K562 (cell line): ENCODE measurements around the gene EML3. TPM values are rescaled to one million over a fixed set of nuclear protein-coding genes. Genes with fewer than 3 reads are reported as not detected.

ENCODE experiments used
- ELF4 ChIP-seq: fragments of 450-650 bp; formaldehyde crosslinking; IDR thresholded peaks from 2 replicates; pipeline ENCODE4 v1.4.0; 2022; ENCODE audit warnings: missing genetic modification characterization
- EP300 ChIP-seq: IDR thresholded peaks from 2 replicates; pipeline ENCODE4 v1.6.1; 2012; ENCODE audit warnings: low read length, improper control_type of control experiment
- FOS ChIP-seq: IDR thresholded peaks from 3 replicates; pipeline ENCODE4 v1.6.1; 2011; ENCODE audit not compliant: insufficient read length; ENCODE audit errors: extremely low read depth
- FOXJ3 ChIP-seq: sonication (generic); formaldehyde crosslinking; IDR thresholded peaks from 2 replicates; pipeline ENCODE4 v1.4.0; 2020; ENCODE audit warnings: mild to moderate bottlenecking, missing genetic modification reagents
- HBP1 ChIP-seq: fragments of 450-650 bp; formaldehyde crosslinking; IDR thresholded peaks from 2 replicates; pipeline ENCODE4 v1.4.0; 2022; ENCODE audit warnings: missing genetic modification characterization
- HMG20A ChIP-seq: fragments of 450-650 bp; formaldehyde crosslinking; conservative IDR thresholded peaks from 2 replicates; pipeline ENCODE4 v1.4.0; 2020; ENCODE audit warnings: mild to moderate bottlenecking, mixed read lengths
- ILK ChIP-seq: fragments of 450-650 bp; IDR thresholded peaks from 2 replicates; pipeline ENCODE4 v1.6.1; 2016; ENCODE audit warnings: missing genetic modification characterization, low read depth, mild to moderate bottlenecking, missing compliant biosample characterization, moderate library complexity, borderline replicate concordance
- KDM2B ChIP-seq: fragments of 250-450 bp; sonication (Bioruptor Pico); IDR thresholded peaks from 2 replicates; pipeline ENCODE4 v1.8.0; 2021; ENCODE audit warnings: mild to moderate bottlenecking, moderate library complexity
- MAZ ChIP-seq, 2 experiments: fragments of 450-650 bp in 1 of 2; sonication (generic) in 1 of 2; formaldehyde crosslinking; IDR thresholded peaks in 1 of 2; conservative IDR thresholded peaks in 1 of 2; 2 replicates each; pipeline versions ENCODE4 v1.4.0 to v1.5.0; 2020; ENCODE audit warnings: mild to moderate bottlenecking in 1 of 2, missing genetic modification reagents in 1 of 2
- MBD1 ChIP-seq: fragments of 250-450 bp; sonication (Bioruptor Pico); IDR thresholded peaks from 2 replicates; pipeline ENCODE4 v1.8.0; 2022; ENCODE audit warnings: inconsistent platforms
- MCM2 ChIP-seq: fragments of 450-650 bp; IDR thresholded peaks from 2 replicates; pipeline ENCODE4 v1.6.1; 2017; ENCODE audit warnings: low read depth, mild to moderate bottlenecking
- MED1 ChIP-seq: sonication (generic); formaldehyde crosslinking; IDR thresholded peaks from 2 replicates; pipeline ENCODE4 v1.8.1; 2023; ENCODE audit warnings: missing genetic modification reagents, borderline replicate concordance
- MTA1 ChIP-seq: fragments of 450-650 bp; IDR thresholded peaks from 2 replicates; pipeline ENCODE4 v1.6.1; 2017; ENCODE audit warnings: borderline replicate concordance
- PHB2 ChIP-seq: fragments of 450-650 bp; IDR thresholded peaks from 2 replicates; pipeline ENCODE4 v1.6.1; 2017; ENCODE audit warnings: low read depth
- RFX7 ChIP-seq: fragments of 250-450 bp; sonication (Bioruptor Pico); IDR thresholded peaks from 2 replicates; pipeline ENCODE4 v1.5.1; 2021; ENCODE audit warnings: mild to moderate bottlenecking
- TARDBP ChIP-seq: fragments of 450-650 bp; IDR thresholded peaks from 2 replicates; pipeline ENCODE4 v1.6.1; 2016
- TRIM28 ChIP-seq: fragments of 450-650 bp; IDR thresholded peaks from 2 replicates; pipeline ENCODE4 v1.6.1; 2017
- ZNF507 ChIP-seq: conservative IDR thresholded peaks from 2 replicates; pipeline ENCODE4 v1.6.1; 2017; ENCODE audit warnings: missing genetic modification characterization, missing compliant biosample characterization
- ZNF717 ChIP-seq: fragments of 250-450 bp; sonication (Bioruptor Pico); IDR thresholded peaks from 2 replicates; pipeline ENCODE4 v1.5.0; 2021
- polyA plus RNA-seq, 8 experiments: library from polyadenylated mRNA; depleted of rRNA in 4 of 8; stranded (reverse) in 5 of 8; unstranded in 3 of 8; fragments of >200 nt; fragmentation: Nextera tagmentation in 2 of 8; fragmentation: Illumina TruSeq in 1 of 8; extraction: Ambion mirVana in 2 of 8; extraction: Trizol in 1 of 8; gene quantifications; 2 replicates each; pipeline versions ENCODE4 v1.2.1 to v1.2.3, GENCODE V29; 2011 to 2014; ENCODE audit warnings: inconsistent platforms in 1 of 8, missing spikeins in 1 of 8
- total RNA-seq, 7 experiments: library from RNA; depleted of rRNA in 6 of 7; stranded (reverse); fragments of >200 nt in 6 of 7; fragmentation: Illumina TruSeq in 2 of 7; extraction: Trizol in 2 of 7; gene quantifications; 2 replicates each; pipeline versions ENCODE4 v1.2.1 to v1.2.3, GENCODE V29; 2011 to 2021; ENCODE audit warnings: low replicate concordance in 1 of 7
- TF ChIP-seq, protein P1 (sequence below): sonication (generic); formaldehyde crosslinking; IDR thresholded peaks from 2 replicates; pipeline ENCODE4 v1.8.0; 2022; ENCODE audit warnings: mild to moderate bottlenecking, missing genetic modification reagents, borderline replicate concordance
- TF ChIP-seq, protein P2 (sequence below): fragments of 200-800 bp; sonication (Bioruptor generic); IDR thresholded peaks from 2 replicates; pipeline ENCODE4 v1.6.1; 2017; ENCODE audit warnings: missing genetic modification characterization, missing compliant biosample characterization
- TF ChIP-seq, protein P3 (sequence below): fragments of 250-450 bp; sonication (Bioruptor Pico); IDR thresholded peaks from 2 replicates; pipeline ENCODE4 v1.4.0; 2020; ENCODE audit warnings: mild to moderate bottlenecking, moderate library complexity, borderline replicate concordance

The EML3 gene
- total and polyA plus RNA-seq, 9 of the 15 experiments (the other 6 are each of a cell fraction or from before 2014, with no cell fraction given) = 0.32 to 90.5 (median 26.4) TPM

DNA sequence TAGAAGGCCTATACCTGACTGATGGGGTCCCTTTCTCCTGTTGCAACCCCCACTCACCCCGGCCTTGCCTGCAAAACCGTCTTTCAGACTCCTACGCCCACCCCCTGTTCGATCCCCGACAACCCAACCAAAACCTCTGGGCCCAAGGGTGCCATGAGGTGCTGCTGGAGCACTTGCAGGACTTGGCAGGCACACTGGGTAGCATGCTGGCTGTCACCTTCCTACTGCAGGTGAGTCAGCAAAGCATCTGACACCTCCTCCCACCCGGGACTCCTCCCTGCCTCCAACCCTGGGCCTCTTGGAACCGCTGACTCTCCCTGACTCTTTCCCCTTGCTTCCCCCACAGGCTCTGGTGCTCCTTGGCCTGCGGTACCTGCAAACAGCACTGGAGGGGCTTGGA lies 1.7 kb upstream of the EML3 start (continued):
- TF ChIP-seq, protein P1, sequence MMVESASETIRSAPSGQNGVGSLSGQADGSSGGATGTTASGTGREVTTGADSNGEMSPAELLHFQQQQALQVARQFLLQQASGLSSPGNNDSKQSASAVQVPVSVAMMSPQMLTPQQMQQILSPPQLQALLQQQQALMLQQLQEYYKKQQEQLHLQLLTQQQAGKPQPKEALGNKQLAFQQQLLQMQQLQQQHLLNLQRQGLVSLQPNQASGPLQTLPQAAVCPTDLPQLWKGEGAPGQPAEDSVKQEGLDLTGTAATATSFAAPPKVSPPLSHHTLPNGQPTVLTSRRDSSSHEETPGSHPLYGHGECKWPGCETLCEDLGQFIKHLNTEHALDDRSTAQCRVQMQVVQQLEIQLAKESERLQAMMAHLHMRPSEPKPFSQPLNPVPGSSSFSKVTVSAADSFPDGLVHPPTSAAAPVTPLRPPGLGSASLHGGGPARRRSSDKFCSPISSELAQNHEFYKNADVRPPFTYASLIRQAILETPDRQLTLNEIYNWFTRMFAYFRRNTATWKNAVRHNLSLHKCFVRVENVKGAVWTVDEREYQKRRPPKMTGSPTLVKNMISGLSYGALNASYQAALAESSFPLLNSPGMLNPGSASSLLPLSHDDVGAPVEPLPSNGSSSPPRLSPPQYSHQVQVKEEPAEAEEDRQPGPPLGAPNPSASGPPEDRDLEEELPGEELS (CRISPR knock-in tag) = no peak
- TF ChIP-seq TARDBP (no peak), HBP1 (no peak), FOXJ3 (no peak), HMG20A (CRISPR knock-in tag) (no peak), ZNF507 (no peak), MCM2 (no peak), MAZ (CRISPR knock-in tag; conservative IDR thresholded peaks at IDR 0.05 in 1 of 2, IDR thresholded peaks at IDR 0.05 in 1 of 2) (no peak), ZNF717 (CRISPR knock-in tag) (no peak), FOS (no peak), PHB2 (no peak), ILK (tag) (no peak), RFX7 (CRISPR knock-in tag) (no peak), MTA1 (no peak), KDM2B (CRISPR knock-in tag) (no peak), EP300 (no peak), MED1 (no peak), ELF4 (CRISPR knock-in tag) (no peak), TRIM28 (no peak), MBD1 (no peak)
- TF ChIP-seq, protein P2, sequence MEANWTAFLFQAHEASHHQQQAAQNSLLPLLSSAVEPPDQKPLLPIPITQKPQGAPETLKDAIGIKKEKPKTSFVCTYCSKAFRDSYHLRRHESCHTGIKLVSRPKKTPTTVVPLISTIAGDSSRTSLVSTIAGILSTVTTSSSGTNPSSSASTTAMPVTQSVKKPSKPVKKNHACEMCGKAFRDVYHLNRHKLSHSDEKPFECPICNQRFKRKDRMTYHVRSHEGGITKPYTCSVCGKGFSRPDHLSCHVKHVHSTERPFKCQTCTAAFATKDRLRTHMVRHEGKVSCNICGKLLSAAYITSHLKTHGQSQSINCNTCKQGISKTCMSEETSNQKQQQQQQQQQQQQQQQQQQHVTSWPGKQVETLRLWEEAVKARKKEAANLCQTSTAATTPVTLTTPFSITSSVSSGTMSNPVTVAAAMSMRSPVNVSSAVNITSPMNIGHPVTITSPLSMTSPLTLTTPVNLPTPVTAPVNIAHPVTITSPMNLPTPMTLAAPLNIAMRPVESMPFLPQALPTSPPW (CRISPR knock-in tag) = no peak
- TF ChIP-seq, protein P3, sequence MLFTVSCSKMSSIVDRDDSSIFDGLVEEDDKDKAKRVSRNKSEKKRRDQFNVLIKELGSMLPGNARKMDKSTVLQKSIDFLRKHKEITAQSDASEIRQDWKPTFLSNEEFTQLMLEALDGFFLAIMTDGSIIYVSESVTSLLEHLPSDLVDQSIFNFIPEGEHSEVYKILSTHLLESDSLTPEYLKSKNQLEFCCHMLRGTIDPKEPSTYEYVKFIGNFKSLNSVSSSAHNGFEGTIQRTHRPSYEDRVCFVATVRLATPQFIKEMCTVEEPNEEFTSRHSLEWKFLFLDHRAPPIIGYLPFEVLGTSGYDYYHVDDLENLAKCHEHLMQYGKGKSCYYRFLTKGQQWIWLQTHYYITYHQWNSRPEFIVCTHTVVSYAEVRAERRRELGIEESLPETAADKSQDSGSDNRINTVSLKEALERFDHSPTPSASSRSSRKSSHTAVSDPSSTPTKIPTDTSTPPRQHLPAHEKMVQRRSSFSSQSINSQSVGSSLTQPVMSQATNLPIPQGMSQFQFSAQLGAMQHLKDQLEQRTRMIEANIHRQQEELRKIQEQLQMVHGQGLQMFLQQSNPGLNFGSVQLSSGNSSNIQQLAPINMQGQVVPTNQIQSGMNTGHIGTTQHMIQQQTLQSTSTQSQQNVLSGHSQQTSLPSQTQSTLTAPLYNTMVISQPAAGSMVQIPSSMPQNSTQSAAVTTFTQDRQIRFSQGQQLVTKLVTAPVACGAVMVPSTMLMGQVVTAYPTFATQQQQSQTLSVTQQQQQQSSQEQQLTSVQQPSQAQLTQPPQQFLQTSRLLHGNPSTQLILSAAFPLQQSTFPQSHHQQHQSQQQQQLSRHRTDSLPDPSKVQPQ (CRISPR knock-in tag) = no peak
